GM21526 (cell line): ENCODE measurements around the gene CD2.

Experiments
- ATAC-seq: cut with Tn5 transposase; IDR thresholded peaks from one replicate; pipeline ENCODE4 v1.9.1; 2021; ENCODE audit warnings: moderate library complexity; ENCODE audit not compliant: unreplicated experiment, low FRiP score

Gene CD2

DNA sequence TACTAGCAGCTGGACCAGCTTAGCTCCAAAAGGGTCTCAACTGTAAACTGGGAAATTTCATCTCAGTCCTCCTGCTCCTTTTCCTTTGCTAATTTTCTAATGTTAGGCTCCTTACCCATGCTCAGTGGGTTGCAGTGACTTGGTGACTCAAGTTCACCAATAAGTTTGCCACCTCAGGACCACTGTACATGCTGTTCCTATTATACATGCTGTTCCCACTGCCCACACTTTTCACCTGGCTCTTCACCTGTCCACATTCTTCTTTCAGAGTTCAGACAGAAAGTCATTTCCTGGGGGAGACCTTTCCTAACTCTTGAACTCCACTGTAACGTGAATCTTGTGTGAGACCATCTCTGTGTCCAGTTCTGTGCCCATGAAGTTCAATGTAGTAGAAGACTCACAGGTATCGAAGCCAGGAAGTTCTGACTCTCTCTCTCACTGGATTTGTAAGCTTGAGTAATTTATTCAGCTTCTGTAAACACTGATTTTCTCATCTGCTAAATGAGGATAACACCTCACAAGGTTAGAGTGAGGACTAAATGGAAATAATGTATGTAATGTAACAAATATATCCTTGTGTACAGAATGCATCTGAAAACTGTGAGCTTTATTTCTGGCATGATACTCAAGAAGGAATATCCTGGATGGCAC lies 17.9 kb downstream of the CD2 start:
- ATAC-seq = no peak

DNA sequence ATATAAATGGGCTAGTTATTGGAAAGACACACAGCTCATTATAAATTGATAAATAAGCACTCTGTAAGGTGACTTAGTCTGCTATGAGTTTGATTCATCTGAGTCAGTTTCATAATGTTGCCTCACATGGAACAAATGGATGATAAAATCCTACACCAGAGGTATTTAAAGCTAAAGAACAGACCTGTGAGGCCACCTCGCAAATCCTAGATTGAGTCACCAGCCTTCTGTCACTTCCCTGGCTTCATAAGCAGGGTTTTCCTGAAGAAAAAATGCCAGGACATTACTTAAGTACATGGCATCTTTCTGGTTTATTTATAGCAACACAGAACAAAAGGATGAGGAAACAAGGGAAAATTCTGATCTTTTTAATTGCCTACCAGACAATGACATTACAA lies 18.4 kb downstream of the CD2 start:
- ATAC-seq = no peak

DNA sequence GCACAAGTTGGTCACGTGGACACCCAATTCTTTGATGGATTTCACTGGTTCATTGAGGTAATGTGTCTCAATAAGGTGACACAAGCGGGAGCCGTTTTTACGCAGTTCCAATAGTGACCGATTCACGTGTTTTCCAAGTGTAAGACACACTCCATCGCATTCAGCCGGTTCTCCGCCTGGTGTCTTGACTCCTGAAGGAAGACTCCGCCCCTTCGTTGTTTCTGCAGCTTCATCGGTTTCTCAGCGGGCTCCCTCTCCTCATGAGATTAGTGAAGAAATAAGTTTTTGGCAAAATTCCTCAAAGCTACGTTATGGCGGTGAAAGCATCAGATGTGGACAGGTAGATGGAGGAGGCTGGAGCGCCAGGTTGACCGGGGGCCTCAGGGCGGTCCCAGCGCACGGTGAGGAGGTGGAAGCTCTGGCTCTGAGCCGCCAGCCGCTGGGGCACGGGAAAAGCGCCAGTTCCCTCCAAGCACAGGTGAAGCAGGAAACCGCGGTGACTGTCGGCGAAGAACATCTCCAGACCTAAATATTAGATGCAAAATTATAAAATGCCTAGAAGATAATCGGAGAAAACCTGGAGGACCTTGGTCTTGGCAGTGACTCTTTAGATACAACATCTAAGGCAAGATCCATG lies 21.0 kb downstream of the CD2 start:
- no peak for ATAC-seq

DNA sequence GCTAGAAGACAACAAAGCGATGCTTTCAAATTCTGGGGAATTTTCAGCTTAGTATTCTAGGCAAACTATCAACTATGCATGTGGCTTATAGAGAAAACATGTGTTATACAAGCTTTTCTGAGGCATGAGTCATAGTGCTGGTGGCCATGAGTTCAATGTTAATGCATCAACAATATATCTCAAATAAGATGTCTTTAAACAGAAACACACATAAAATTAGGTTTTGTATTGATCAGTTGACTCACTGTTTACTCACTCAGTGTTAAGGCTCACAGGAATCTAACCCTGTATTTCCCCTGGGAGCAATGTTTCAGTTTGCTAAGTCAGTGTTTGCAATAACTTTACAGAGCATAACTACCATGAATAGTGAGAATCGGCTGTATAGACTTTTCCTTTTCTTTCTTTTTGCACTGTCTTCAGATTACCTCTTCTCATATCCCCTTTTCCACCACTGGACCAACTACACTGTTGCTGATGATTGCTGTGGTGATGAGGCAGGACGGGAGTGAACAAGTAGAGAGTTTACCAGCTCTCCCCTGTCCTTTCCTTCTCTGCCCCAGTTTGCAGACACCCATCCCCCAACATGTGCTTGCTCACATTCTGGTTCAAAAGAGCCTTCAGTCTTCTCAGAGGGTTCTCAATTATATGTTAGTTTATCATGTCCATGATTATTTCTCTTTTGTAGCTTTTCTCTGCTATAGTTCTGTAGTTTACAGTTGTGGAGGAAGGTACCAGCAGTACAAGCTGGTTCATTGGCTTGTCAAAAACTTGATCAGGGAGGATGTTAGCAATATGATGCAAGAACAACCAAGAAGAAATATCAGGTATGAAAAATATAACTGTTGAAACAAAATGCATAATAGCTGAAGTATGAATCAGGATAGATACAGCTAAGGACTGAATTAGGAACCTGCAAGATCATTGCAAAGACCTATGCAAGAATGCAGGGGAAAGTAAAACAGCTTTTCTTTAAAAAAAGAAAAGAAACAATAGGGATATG lies 23.9 kb downstream of the CD2 start:
- ATAC-seq = no peak

- no peak for ATAC-seq
These were observed 26.8 kb downstream of the CD2 start for GRCh38 chr1:116781034-116781433.

DNA sequence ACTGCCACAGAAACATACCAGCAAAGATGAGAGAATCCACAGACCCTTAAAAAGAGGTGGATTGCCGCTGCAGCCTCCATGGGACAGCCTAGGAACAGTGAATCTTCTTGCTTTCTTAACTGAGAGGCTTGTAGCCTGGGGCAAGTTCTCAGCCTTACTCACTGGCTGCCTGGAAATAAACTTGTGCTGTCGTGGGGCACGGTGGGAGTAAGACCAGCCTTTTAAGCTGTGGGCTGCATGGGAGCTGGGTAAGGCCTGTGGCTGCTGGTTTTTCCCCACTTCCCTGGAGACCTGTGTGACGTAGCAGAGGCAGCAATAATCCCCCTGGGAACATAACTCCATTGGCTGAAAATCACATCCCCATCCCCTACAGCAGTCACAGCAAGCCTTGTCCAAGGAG lies 30.8 kb downstream of the CD2 start:
- ATAC-seq = no peak

- ATAC-seq = no peak
These were observed 31.8 kb downstream of the CD2 start for GRCh38 chr1:116786049-116786448.

- ATAC-seq = no peak
These were observed 37.5 kb downstream of the CD2 start for GRCh38 chr1:116791727-116792126.

DNA sequence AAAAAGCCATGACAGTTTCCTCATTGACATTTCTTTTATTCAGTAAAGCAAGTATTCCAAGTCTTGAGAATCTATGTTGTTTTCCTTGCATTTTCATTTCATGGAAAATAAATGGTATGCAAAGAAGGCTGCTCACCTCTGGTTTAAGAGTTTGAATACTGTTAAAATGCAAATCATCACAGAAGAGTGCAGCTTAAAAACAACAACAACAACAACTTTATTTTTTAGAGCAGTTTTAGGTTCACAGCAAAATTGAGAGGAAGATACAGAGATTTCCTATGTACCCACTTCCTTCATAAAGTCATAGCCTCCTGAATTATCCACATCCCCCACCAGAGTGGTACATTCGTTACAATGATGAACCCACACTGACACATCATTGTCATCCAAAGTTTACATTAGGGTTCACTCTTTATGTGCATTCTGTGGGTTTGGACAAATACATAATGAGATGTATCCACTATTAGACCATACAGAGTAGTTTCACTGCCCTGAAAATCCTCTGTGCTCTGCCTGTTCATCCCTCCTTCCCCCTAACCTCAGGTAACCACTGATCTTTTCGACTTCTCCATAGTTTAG lies 39.2 kb downstream of the CD2 start:
- ATAC-seq = no peak

DNA sequence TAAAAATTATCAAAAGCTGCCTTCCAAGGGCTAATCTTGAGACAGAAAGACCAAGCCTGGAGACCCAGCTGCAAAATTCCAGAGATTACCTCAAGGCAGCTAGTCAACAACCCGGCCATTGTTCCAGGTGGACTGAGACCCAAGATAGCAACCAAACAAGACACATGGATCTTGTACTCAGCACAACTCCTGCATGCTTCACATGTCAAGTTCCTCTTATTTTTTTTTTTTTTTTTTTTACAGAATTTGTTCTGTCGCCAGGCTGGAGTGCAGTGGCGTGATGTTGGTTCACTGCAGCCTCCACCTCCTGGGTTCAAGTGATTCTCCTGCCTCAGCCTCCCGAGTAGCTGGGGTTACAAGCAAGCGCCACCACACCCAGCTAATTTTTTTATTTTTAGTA lies 40.1 kb downstream of the CD2 start:
- ATAC-seq = no peak

DNA sequence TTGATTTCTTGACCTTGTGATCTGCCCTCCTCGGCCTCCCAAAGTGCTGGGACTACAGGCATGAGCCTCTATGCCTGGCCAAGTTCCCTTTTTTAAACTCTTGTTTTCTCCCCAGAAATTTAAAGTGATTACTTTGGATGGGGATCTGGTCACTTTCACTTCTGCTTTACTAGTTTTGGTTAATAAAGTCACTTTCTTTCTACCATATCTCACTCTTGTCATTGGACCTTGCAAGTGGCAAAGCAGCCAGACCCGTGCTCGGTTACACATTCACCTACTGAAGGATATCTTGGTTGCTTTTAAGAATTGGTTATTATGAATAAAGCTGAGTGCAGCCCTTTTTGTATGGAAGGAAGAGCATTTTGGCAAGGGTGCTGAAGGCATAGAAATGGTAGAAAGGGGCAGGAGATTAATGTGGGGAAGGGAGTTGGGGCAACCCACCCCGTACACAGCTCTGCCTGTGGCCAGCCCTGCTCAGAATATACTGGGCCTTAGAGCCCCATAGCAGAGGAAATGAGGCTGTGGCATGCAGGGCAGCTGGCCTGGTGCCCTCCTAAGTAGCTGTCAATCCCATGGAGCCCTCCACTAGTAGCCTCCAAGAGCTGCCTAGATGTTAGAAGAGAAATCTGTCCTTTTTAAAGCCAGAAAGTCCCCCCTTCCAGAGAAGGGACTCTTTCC lies 40.7 kb downstream of the CD2 start:
- peak; percentile 76 for ATAC-seq

DNA sequence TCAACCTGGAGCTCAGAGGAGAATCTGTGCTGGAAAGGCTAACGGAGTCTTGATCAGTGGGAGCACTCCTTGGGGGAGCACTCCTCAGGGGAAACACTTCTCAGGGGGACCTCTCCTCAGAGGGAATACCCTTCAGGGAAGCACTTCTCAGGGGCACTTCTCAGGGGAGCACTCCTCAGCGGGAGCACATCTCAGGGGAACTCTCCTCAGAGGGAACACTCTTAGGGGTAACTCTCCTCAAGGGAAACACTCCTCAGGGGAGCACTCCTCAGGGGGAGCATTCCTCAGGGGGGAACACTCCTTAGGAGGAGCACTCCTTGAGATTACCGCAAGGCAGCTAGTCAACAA lies 41.2 kb downstream of the CD2 start:
- no peak for ATAC-seq

DNA sequence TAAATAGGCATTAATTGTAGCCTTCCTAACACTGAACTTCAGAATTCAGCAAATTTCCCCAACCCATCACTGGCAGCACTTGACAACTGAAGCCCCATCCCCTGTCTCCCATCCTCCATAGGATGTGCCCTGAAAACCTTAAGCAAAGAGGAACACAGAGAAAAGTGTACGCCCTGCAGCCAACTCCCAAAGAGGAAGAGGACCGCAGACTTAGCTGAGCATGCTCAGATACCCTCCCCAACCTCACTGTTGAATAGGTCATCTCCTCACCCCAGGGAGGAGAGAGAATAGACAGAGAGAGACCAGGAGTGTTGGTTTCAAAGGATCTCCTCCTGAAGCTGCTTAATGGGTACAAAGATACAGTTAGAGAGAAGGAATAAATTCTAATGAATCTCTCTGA lies 50.5 kb downstream of the CD2 start:
- ATAC-seq = no peak

GRCh38 chr1:116805398-116805797 lies 51.2 kb downstream of the CD2 start:
- no peak for ATAC-seq

DNA sequence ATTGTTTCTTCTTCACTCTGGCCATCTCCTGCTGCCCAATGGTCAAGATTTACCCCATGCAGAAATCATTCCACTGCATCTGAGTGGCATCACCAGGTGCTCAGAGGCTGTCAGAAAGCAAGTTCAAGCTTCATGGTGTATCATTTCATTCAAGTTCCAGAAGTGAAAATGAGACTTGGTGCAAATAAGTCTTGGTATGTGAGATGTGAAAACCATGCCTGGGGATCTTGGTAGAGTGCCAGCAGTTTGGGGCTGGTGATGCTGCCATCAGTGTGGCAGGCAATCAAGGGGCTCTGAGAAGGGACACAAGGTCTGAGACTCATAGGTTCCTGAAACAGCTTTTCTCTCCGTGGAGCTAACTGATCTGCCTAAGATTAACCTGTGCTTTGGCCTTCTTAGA lies 52.0 kb downstream of the CD2 start:
- no peak for ATAC-seq

- ATAC-seq = no peak
These were observed 52.4 kb downstream of the CD2 start for GRCh38 chr1:116806671-116807070.

GRCh38 chr1:116807394-116808199 lies 53.4 kb downstream of the CD2 start:
- no peak for ATAC-seq

GRCh38 chr1:116808200-116808847 lies 54.1 kb downstream of the CD2 start:
- ATAC-seq = no peak

- no peak for ATAC-seq
These were observed 54.7 kb downstream of the CD2 start for GRCh38 chr1:116808848-116809508.
